CD4-positive, alpha-beta T cell (primary cell): ENCODE data around the gene DDX28. TPM values are rescaled to one million over a fixed set of nuclear protein-coding genes. Genes with fewer than 3 reads are reported as not detected.

Experiments used
- ATAC-seq: fragments of 200-7000 bp; cut with Tn5 transposase; one replicate; pipeline ENCODE4 v1.10.0; 2022; ENCODE audit warnings: mild to moderate bottlenecking; ENCODE audit not compliant: poor library complexity
- CTCF ChIA-PET: fragments of 350-600 bp; sonication (Branson Sonifier 250); formaldehyde crosslinking; loops from one replicate; lab custom pipeline; 2021; ENCODE audit warnings: antibody characterized with exemption, inconsistent platforms; lab: Charles Lee
- POLR2A ChIA-PET: fragments of 350-600 bp; sonication (Branson Sonifier 250); formaldehyde crosslinking; loops from one replicate; lab custom pipeline; 2021; ENCODE audit warnings: antibody characterized with exemption, inconsistent platforms; lab: Charles Lee
- DNase-seq, 14 experiments: peaks; one replicate each; pipeline ENCODE4 v3.0.0-alpha.2; 2013 to 2020; ENCODE audit warnings: mixed read lengths in 2 of 14
- H3K27ac ChIP-seq, 2 donors: one replicate each; pipeline versions ENCODE4 v1.5.1 to v1.7.0; 2013; ENCODE audit warnings: low read length in 2 of 2, low read depth in 1 of 2, mild to moderate bottlenecking in 1 of 2
- H3K27me3 ChIP-seq, 2 experiments: 1 replicate in 1 of 2; 2 replicates in 1 of 2; pipeline versions ENCODE4 v1.6.1 to v1.7.0; 2013; ENCODE audit warnings: low read length in 2 of 2, control low read depth in 1 of 2, mild to moderate bottlenecking in 1 of 2, moderate library complexity in 1 of 2; ENCODE audit not compliant: insufficient read depth in 2 of 2, control insufficient read depth in 1 of 2
- H3K36me3 ChIP-seq: one replicate; pipeline ENCODE4 v1.6.1; 2013; ENCODE audit warnings: low read length, control low read depth; ENCODE audit not compliant: insufficient read depth
- H3K4me1 ChIP-seq: one replicate; pipeline ENCODE4 v1.6.1; 2013; ENCODE audit warnings: low read length, control low read depth; ENCODE audit not compliant: insufficient read depth
- H3K4me3 ChIP-seq: one replicate; pipeline ENCODE4 v1.5.1; 2013; ENCODE audit warnings: mild to moderate bottlenecking, low read length, moderate library complexity
- H3K9me3 ChIP-seq, 2 experiments: 1 replicate in 1 of 2; 2 replicates in 1 of 2; pipeline versions ENCODE4 v1.6.1 to v1.7.0; 2013; ENCODE audit warnings: low read length in 2 of 2, mild to moderate bottlenecking in 2 of 2, control low read depth in 1 of 2, moderate library complexity in 1 of 2; ENCODE audit not compliant: control insufficient read depth in 1 of 2, insufficient read depth in 1 of 2
- H3K27ac Mint-ChIP-seq: one replicate; pipeline ENCODE4 v1.8.0; 2020; ENCODE audit warnings: mixed read lengths
- H3K27me3 Mint-ChIP-seq: one replicate; pipeline ENCODE4 v1.8.0; 2021; ENCODE audit warnings: mixed read lengths
- H3K36me3 Mint-ChIP-seq: one replicate; pipeline ENCODE4 v1.8.0; 2021; ENCODE audit warnings: low read depth, mixed read lengths
- H3K4me1 Mint-ChIP-seq: one replicate; pipeline ENCODE4 v1.8.0; 2021; ENCODE audit warnings: low read depth, mixed read lengths
- H3K4me3 Mint-ChIP-seq: one replicate; pipeline ENCODE4 v1.8.0; 2020; ENCODE audit warnings: mild to moderate bottlenecking, mixed read lengths
- H3K9me3 Mint-ChIP-seq: one replicate; pipeline ENCODE4 v1.8.0; 2020; ENCODE audit warnings: mixed read lengths
- CTCF ChIP-seq: fragments of 200-600 bp; IDR thresholded peaks from one replicate; pipeline ENCODE4 v1.8.0; 2022; ENCODE audit warnings: antibody characterized with exemption, mild to moderate bottlenecking
- intact Hi-C, 2 experiments: fragments of 100-400 bp; cut with DNase I in 1 of 2; cut with micrococcal nuclease in 1 of 2; formaldehyde crosslinking; loops; one replicate each; pipeline versions ENCODE4 v1.15.1 to v1.9.0; 2023 to 2025; cut with DNase I, micrococcal nuclease
- total RNA-seq, 174 experiments: library from RNA in 2 of 174; stranded (reverse) in 2 of 174; gene quantifications; one replicate each; pipeline ENCODE4 v1.2.3 and lab custom pipeline; 2021 to 2026

Gene DDX28
- total RNA-seq, 2 experiments from 2014 or later: 18.9 to 19.4 TPM

- Mint-ChIP-seq H3K27me3 (no peaks in the 10 kb centered on the region), H3K27ac (no peak overlapping the region), H3K4me1 (peaks cover 5% of the 10 kb centered on the region), H3K36me3 (peaks cover 62% of the 10 kb centered on the region), H3K9me3 (no peaks in the 10 kb centered on the region), H3K4me3 (no peak overlapping the region)
- TF ChIP-seq CTCF: no peak
- CTCF ChIA-PET: no interaction called here
- Histone ChIP-seq H3K27me3 (no peaks in the 10 kb centered on the region), H3K36me3 (peaks cover 28% of the 10 kb centered on the region), H3K4me3 (no peak overlapping the region), H3K27ac (no peak overlapping the region), H3K4me1 (no peaks in the 10 kb centered on the region), H3K9me3 (no peaks in the 10 kb centered on the region)
- POLR2A ChIA-PET: no interaction called here
- DNase-seq: no peak
- ATAC-seq: no peak
- intact Hi-C loops: loop anchor here in 1 of 2 experiments (5.0 kb wide), 1 partner anchor 532 kb away; no protein-coding TSS in a partner anchor
Measured at GRCh38 chr16:68049449-68049848, 26.4 kb upstream of the DDX28 start.

- DNase-seq (no peak), ATAC-seq (no peak)
- CTCF ChIA-PET: interaction anchor here (1.5 kb wide), 1 partner anchor 232 kb away, joined by 4 read pairs; no protein-coding TSS in a partner anchor
- intact Hi-C loops: loop anchor here in 1 of 2 experiments (5.0 kb wide), 1 partner anchor 531 kb away; no protein-coding TSS in a partner anchor
- Mint-ChIP-seq H3K27me3 (no peaks in the 10 kb centered on the region), H3K36me3 (peaks cover 47% of the 10 kb centered on the region), H3K9me3 (no peaks in the 10 kb centered on the region), H3K4me3 (no peak overlapping the region), H3K4me1 (peaks cover 5% of the 10 kb centered on the region), H3K27ac (no peak overlapping the region)
- no peaks in the 10 kb centered on the region for H3K9me3 ChIP-seq
- POLR2A ChIA-PET: interaction anchor here (0.8 to 1.4 kb wide), 2 partner anchors 56 to 231 kb away, joined by 3 read pairs; no protein-coding TSS in a partner anchor
- no peak overlapping the region for H3K27ac ChIP-seq
- TF ChIP-seq CTCF: no peak
- H3K4me3 ChIP-seq: no peak overlapping the region
- H3K36me3 ChIP-seq: peaks cover 16% of the 10 kb centered on the region
- H3K4me1 ChIP-seq: no peaks in the 10 kb centered on the region
- no peaks in the 10 kb centered on the region for H3K27me3 ChIP-seq
Measured at GRCh38 chr16:68047987-68048386, 25.0 kb upstream of the DDX28 start.

GRCh38 chr16:68046106-68046505 lies 23.1 kb upstream of the DDX28 start:
- Histone ChIP-seq H3K4me1 (no peaks in the 10 kb centered on the region), H3K36me3 (peaks cover 13% of the 10 kb centered on the region), H3K27me3 (no peaks in the 10 kb centered on the region), H3K27ac (no peak overlapping the region), H3K9me3 (no peaks in the 10 kb centered on the region), H3K4me3 (no peak overlapping the region)
- ChIA-PET CTCF (interaction anchor here (0.7 kb wide), 1 partner anchor 118 kb away, joined by 3 read pairs; no protein-coding TSS in a partner anchor), POLR2A (no interaction called here)
- intact Hi-C loops: loop anchor here in 1 of 2 experiments (5.0 kb wide), 1 partner anchor 529 kb away; no protein-coding TSS in a partner anchor
- no peaks in the 10 kb centered on the region for H3K27me3 Mint-ChIP-seq
- no peak overlapping the region for H3K27ac Mint-ChIP-seq
- no peak for TF ChIP-seq CTCF
- no peak for DNase-seq
- H3K9me3 Mint-ChIP-seq: no peaks in the 10 kb centered on the region
- H3K4me1 Mint-ChIP-seq: peaks cover 5% of the 10 kb centered on the region
- ATAC-seq: no peak
- no peak overlapping the region for H3K4me3 Mint-ChIP-seq
- peaks cover 39% of the 10 kb centered on the region for H3K36me3 Mint-ChIP-seq
